ENCODE measurements around the gene TAF5L. TPM values are rescaled to one million over a fixed set of nuclear protein-coding genes. Genes with fewer than 3 reads are reported as not detected.

TAF5L gene
- total and polyA plus RNA-seq, 2 experiments from 2014 or later = 5.6 to 17.6 TPM

DNA sequence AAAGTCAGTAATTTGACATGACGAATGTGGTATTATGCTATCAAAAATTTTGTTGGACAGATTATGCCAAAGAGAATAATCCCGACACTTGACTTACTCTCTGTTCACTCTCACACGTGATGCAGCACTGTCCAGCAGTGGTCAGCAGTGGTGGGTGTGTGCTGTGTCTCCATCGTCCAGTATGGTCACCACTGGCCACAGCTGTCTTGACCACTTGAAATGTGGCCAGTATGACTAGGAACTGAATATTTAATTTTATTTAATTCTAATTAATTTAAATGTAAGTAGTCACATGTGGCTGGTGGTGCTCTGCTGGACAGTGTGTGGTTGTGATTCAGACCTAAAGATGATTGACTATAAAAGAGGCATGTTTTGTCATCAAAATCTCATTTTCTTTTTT, 24.1 kb upstream of the TAF5L start:
- H3K4me3 Mint-ChIP-seq = no peak overlapping the region
- Histone ChIP-seq H3K9me2 (ENCODE audit: insufficient read depth) (no peaks in the 10 kb centered on the region), H3K27me3 (ENCODE audit: insufficient read depth) (no peaks in the 10 kb centered on the region), H3K4me1 (ENCODE audit: insufficient read depth) (no peaks in the 10 kb centered on the region), H2AFZ (no peak overlapping the region), H4K20me1 (replicated peaks; ENCODE audit: insufficient read depth) (peaks cover 5% of the 10 kb centered on the region; the same call in 1 of the 2 replicates), H3K79me2 (replicated peaks; ENCODE audit: insufficient read depth) (no peaks in the 10 kb centered on the region), H3F3A (replicated peaks; ENCODE audit: low read depth) (no peaks in the 10 kb centered on the region), H3K36me3 (ENCODE audit: insufficient read depth) (peaks cover 66% of the 10 kb centered on the region), H3K4me3 (no peak overlapping the region), H3K27ac (ENCODE audit: low read depth) (no peak overlapping the region), H3K4me2 (no peak overlapping the region)
- TF ChIP-seq, protein P1, sequence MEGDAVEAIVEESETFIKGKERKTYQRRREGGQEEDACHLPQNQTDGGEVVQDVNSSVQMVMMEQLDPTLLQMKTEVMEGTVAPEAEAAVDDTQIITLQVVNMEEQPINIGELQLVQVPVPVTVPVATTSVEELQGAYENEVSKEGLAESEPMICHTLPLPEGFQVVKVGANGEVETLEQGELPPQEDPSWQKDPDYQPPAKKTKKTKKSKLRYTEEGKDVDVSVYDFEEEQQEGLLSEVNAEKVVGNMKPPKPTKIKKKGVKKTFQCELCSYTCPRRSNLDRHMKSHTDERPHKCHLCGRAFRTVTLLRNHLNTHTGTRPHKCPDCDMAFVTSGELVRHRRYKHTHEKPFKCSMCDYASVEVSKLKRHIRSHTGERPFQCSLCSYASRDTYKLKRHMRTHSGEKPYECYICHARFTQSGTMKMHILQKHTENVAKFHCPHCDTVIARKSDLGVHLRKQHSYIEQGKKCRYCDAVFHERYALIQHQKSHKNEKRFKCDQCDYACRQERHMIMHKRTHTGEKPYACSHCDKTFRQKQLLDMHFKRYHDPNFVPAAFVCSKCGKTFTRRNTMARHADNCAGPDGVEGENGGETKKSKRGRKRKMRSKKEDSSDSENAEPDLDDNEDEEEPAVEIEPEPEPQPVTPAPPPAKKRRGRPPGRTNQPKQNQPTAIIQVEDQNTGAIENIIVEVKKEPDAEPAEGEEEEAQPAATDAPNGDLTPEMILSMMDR (conservative IDR thresholded peaks at IDR 0.05; ENCODE audit: low read depth in 2 of 2) = no peak
- TF ChIP-seq, protein P2, sequence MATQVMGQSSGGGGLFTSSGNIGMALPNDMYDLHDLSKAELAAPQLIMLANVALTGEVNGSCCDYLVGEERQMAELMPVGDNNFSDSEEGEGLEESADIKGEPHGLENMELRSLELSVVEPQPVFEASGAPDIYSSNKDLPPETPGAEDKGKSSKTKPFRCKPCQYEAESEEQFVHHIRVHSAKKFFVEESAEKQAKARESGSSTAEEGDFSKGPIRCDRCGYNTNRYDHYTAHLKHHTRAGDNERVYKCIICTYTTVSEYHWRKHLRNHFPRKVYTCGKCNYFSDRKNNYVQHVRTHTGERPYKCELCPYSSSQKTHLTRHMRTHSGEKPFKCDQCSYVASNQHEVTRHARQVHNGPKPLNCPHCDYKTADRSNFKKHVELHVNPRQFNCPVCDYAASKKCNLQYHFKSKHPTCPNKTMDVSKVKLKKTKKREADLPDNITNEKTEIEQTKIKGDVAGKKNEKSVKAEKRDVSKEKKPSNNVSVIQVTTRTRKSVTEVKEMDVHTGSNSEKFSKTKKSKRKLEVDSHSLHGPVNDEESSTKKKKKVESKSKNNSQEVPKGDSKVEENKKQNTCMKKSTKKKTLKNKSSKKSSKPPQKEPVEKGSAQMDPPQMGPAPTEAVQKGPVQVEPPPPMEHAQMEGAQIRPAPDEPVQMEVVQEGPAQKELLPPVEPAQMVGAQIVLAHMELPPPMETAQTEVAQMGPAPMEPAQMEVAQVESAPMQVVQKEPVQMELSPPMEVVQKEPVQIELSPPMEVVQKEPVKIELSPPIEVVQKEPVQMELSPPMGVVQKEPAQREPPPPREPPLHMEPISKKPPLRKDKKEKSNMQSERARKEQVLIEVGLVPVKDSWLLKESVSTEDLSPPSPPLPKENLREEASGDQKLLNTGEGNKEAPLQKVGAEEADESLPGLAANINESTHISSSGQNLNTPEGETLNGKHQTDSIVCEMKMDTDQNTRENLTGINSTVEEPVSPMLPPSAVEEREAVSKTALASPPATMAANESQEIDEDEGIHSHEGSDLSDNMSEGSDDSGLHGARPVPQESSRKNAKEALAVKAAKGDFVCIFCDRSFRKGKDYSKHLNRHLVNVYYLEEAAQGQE (IDR thresholded peaks at IDR 0.05; ENCODE audit: unreplicated experiment) = no peak
- TF ChIP-seq EZH2phosphoT487 (IDR thresholded peaks at IDR 0.05; ENCODE audit: unreplicated experiment) (no peak), STAT1 (IDR thresholded peaks at IDR 0.05; ENCODE audit: unreplicated experiment) (no peak), CREB1 (CRISPR knock-in tag; IDR thresholded peaks at IDR 0.05; ENCODE audit: low read depth) (no peak), EZH2 (IDR thresholded peaks at IDR 0.05; ENCODE audit: low read depth, unreplicated experiment) (no peak), JUNB (IDR thresholded peaks at IDR 0.05; ENCODE audit: unreplicated experiment) (no peak), NANOG (IDR thresholded peaks at IDR 0.05; ENCODE audit: borderline replicate concordance) (no peak), POLR2AphosphoS5 (IDR thresholded peaks at IDR 0.05; ENCODE audit: low read depth) (no peak), ZNF331 (CRISPR knock-in tag; IDR thresholded peaks at IDR 0.05; ENCODE audit: low read depth) (no peak), ZNF114 (CRISPR knock-in tag; IDR thresholded peaks at IDR 0.05) (no peak)
- TF ChIP-seq, protein P3, sequence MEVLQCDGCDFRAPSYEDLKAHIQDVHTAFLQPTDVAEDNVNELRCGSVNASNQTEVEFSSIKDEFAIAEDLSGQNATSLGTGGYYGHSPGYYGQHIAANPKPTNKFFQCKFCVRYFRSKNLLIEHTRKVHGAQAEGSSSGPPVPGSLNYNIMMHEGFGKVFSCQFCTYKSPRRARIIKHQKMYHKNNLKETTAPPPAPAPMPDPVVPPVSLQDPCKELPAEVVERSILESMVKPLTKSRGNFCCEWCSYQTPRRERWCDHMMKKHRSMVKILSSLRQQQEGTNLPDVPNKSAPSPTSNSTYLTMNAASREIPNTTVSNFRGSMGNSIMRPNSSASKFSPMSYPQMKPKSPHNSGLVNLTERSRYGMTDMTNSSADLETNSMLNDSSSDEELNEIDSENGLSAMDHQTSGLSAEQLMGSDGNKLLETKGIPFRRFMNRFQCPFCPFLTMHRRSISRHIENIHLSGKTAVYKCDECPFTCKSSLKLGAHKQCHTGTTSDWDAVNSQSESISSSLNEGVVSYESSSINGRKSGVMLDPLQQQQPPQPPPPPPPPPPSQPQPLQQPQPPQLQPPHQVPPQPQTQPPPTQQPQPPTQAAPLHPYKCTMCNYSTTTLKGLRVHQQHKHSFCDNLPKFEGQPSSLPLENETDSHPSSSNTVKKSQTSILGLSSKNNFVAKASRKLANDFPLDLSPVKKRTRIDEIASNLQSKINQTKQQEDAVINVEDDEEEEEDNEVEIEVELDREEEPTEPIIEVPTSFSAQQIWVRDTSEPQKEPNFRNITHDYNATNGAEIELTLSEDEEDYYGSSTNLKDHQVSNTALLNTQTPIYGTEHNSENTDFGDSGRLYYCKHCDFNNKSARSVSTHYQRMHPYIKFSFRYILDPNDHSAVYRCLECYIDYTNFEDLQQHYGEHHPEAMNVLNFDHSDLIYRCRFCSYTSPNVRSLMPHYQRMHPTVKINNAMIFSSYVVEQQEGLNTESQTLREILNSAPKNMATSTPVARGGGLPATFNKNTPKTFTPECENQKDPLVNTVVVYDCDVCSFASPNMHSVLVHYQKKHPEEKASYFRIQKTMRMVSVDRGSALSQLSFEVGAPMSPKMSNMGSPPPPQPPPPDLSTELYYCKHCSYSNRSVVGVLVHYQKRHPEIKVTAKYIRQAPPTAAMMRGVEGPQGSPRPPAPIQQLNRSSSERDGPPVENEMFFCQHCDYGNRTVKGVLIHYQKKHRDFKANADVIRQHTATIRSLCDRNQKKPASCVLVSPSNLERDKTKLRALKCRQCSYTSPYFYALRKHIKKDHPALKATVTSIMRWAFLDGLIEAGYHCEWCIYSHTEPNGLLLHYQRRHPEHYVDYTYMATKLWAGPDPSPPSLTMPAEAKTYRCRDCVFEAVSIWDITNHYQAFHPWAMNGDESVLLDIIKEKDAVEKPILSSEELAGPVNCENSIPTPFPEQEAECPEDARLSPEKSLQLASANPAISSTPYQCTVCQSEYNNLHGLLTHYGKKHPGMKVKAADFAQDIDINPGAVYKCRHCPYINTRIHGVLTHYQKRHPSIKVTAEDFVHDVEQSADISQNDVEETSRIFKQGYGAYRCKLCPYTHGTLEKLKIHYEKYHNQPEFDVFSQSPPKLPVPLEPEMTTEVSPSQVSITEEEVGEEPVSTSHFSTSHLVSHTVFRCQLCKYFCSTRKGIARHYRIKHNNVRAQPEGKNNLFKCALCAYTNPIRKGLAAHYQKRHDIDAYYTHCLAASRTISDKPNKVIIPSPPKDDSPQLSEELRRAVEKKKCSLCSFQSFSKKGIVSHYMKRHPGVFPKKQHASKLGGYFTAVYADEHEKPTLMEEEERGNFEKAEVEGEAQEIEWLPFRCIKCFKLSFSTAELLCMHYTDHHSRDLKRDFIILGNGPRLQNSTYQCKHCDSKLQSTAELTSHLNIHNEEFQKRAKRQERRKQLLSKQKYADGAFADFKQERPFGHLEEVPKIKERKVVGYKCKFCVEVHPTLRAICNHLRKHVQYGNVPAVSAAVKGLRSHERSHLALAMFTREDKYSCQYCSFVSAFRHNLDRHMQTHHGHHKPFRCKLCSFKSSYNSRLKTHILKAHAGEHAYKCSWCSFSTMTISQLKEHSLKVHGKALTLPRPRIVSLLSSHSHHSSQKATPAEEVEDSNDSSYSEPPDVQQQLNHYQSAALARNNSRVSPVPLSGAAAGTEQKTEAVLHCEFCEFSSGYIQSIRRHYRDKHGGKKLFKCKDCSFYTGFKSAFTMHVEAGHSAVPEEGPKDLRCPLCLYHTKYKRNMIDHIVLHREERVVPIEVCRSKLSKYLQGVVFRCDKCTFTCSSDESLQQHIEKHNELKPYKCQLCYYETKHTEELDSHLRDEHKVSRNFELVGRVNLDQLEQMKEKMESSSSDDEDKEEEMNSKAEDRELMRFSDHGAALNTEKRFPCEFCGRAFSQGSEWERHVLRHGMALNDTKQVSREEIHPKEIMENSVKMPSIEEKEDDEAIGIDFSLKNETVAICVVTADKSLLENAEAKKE (CRISPR knock-in tag; IDR thresholded peaks at IDR 0.05) = no peak
- TF ChIP-seq, protein P4, sequence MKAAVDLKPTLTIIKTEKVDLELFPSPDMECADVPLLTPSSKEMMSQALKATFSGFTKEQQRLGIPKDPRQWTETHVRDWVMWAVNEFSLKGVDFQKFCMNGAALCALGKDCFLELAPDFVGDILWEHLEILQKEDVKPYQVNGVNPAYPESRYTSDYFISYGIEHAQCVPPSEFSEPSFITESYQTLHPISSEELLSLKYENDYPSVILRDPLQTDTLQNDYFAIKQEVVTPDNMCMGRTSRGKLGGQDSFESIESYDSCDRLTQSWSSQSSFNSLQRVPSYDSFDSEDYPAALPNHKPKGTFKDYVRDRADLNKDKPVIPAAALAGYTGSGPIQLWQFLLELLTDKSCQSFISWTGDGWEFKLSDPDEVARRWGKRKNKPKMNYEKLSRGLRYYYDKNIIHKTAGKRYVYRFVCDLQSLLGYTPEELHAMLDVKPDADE (IDR thresholded peaks at IDR 0.05) = no peak
- no peaks in the 10 kb centered on the region for H3K4me1 Mint-ChIP-seq
- ATAC-seq = no peak
- DNase-seq (ENCODE audit: low spot score) = no peak
- peaks cover 79% of the 10 kb centered on the region for H3K36me3 Mint-ChIP-seq (ENCODE audit: low read depth)
- peaks cover 2% of the 10 kb centered on the region for H3K27me3 Mint-ChIP-seq (ENCODE audit: insufficient read depth, low read depth, poor library complexity)
- H3K27ac Mint-ChIP-seq = no peak overlapping the region
- H3K9me3 Mint-ChIP-seq = no peaks in the 10 kb centered on the region

Data from GM23338 (cell line).